Posterior cingulate gyrus (tissue), 11 donors: Measurements from ENCODE around the gene DDA1.
A peak's percentile ranks its signal among the peaks of the same experiment; 100 is the strongest.

ENCODE experiments used
- DNase-seq, 10 donors: peaks; one replicate each; pipeline versions ENCODE4 v3.0.0 to v3.0.0-alpha.2; 2020 to 2021; ENCODE audit warnings: mixed read lengths in 3 of 10
- intact Hi-C: fragments of 100-400 bp; cut with DNase I; formaldehyde crosslinking; loops from one replicate; pipeline ENCODE4 v1.15.1; 2023

DDA1 gene

DNA sequence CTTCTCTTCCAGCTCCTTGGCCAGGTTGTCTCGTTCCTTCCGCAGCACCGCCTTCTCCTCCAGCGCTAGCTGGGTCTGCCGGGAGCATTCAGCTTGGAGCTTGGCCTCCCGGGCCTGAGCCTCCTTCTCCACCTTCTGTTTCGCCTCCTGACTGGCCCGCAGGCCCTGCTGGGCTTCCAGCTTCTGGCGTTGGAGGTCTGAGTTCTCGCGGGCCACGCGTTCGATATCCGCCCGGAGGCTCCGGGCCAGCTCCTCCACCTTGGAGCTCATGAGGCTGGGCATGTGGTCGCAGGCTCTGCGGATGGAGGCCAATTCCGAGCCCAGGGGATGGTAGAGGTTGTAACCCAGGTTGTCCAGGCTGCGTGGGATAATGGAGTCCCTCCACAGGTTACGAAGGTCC lies 56.0 kb downstream of the DDA1 start:
- intact Hi-C loops = no loop called here
- no peak for DNase-seq

DNA sequence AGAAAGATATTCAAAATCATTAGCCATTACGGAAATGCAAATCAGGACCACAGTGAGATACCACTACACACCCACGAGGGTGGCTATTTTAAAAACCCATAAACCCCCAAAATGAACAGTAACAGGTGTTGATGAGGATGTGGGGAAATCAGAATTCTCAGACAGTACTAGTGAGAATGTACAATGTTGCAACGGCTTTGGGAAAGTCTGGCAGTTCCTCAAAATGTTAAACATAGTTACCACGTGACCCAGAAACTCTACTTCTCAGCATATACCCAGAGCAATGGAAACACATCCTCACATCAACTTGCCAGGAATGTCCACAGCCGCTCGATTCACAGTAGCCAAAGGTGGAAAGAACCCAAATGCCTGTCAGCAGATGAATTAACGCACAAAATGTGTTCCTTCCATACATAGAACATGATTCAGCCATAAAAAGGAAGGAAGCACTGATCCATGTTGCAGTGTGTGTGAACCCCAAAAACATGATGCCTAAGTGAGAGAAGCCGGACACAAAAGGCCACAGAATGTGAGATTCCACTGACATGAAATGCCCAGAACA lies 60.7 kb downstream of the DDA1 start:
- DNase-seq = peak in 3 of 10 donors; percentile 26 to 85 (median 29)

More for the DNA sequence above, 60.7 kb downstream of the DDA1 start:
- intact Hi-C loops = no loop called here
